Stimulated activated CD4-positive, alpha-beta T cell treated with anti-CD3 and anti-CD28 coated beads, TNF-alpha, amount 100 ng/mL, for 24 hours (primary cell): Measurements from ENCODE around the gene PAK1.
"Not testable (repeated sequence)": the region's sequence is repeated elsewhere in the genome, so short reads cannot be mapped to it uniquely, and the experiment has no call there.

Experiments used
- DNase-seq, 3 experiments: peaks; one replicate each; pipeline ENCODE4 v3.0.0-alpha.2; 2020; ENCODE audit warnings: low read depth in 3 of 3

PAK1 gene

GRCh38 chr11:77402218-77402556 is 71.7 kb downstream of the PAK1 start:
- no peak for DNase-seq

GRCh38 chr11:77401486-77402217 is 72.2 kb downstream of the PAK1 start:
- no peak for DNase-seq

GRCh38 chr11:77400775-77401449 is 73.0 kb downstream of the PAK1 start:
- no peak for DNase-seq

- DNase-seq, result no peak
Measured at GRCh38 chr11:77400271-77400670, 73.6 kb downstream of the PAK1 start.

GRCh38 chr11:77397631-77398030 is 76.3 kb downstream of the PAK1 start:
- no peak for DNase-seq

GRCh38 chr11:77396911-77397310 is 77.0 kb downstream of the PAK1 start:
- no peak for DNase-seq

GRCh38 chr11:77396305-77396704 is 77.6 kb downstream of the PAK1 start:
- DNase-seq, result no peak

- DNase-seq, result no peak
Measured at GRCh38 chr11:77395460-77396173, 78.3 kb downstream of the PAK1 start.

- DNase-seq, result no peak
Measured at GRCh38 chr11:77392842-77393241, 81.1 kb downstream of the PAK1 start.

- no peak for DNase-seq
Measured at GRCh38 chr11:77387701-77388100, 86.2 kb downstream of the PAK1 start.

- DNase-seq, result no peak
Measured at GRCh38 chr11:77386178-77386577, 87.7 kb downstream of the PAK1 start.

- not testable (repeated sequence) for DNase-seq
Measured at GRCh38 chr11:77385255-77385771, 88.6 kb downstream of the PAK1 start.

- DNase-seq, result no peak
Measured at GRCh38 chr11:77384571-77384970, 89.3 kb downstream of the PAK1 start.

- DNase-seq, result not testable (repeated sequence)
Measured at GRCh38 chr11:77383349-77383748, 90.5 kb downstream of the PAK1 start.

- DNase-seq, result no peak
Measured at GRCh38 chr11:77381729-77382665, 91.9 kb downstream of the PAK1 start.

GRCh38 chr11:77379934-77380333 is 94.0 kb downstream of the PAK1 start:
- no peak for DNase-seq

- DNase-seq, result no peak
Measured at GRCh38 chr11:77379253-77379652, 94.6 kb downstream of the PAK1 start.

GRCh38 chr11:77377734-77378133 is 96.2 kb downstream of the PAK1 start:
- DNase-seq, result no peak

- DNase-seq, result no peak
Measured at GRCh38 chr11:77375107-77375506, 98.8 kb downstream of the PAK1 start.

GRCh38 chr11:77374611-77375031 is 99.3 kb downstream of the PAK1 start:
- no peak for DNase-seq

GRCh38 chr11:77374108-77374507 is 99.8 kb downstream of the PAK1 start:
- DNase-seq, result no peak

GRCh38 chr11:77372726-77373125 is 101.2 kb downstream of the PAK1 start:
- no peak for DNase-seq
